ENCODE results near the gene SEL1L3. TPM values are rescaled to one million over a fixed set of nuclear protein-coding genes. Genes with fewer than 3 reads are reported as not detected.

SEL1L3 gene
- total and polyA plus RNA-seq, 11 donors: 1.1 to 20.7 (median 3.6) TPM

- H3K4me1 ChIP-seq: no peaks in the 10 kb centered on the region
- no peak for TF ChIP-seq POLR2A (IDR thresholded peaks at IDR 0.05)
- TF ChIP-seq CTCF (IDR thresholded peaks at IDR 0.05): no peak
Observed at GRCh38 chr4:25713812-25714211, 149.0 kb downstream of the SEL1L3 start.

DNA sequence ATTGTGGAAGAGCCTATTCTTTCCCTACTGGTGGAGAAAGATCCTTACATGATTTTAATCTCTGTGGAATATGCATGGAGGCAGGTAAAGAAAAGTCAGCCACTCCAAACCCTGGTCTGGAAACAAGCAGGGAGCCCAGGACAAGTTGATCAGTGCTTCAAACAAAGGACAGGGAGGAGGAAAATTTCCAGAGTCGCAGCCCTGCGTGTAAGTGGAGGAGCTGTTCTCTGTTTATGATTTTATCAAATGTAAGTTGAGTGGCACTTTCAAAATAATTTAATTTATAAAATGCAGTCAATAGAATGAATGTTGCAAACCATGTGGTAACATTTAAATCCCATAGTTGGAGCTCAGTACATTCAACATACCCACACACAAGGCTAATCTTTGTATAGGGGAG lies 150.2 kb downstream of the SEL1L3 start:
- Histone ChIP-seq H3K4me1 (no peaks in the 10 kb centered on the region), H3K27ac (no peak overlapping the region), H3K27me3 (no peaks in the 10 kb centered on the region), H3K9me3 (peaks cover 0 to 4% (median 0%) of the 10 kb centered on the region in 12 donors), H3K4me3 (no peak overlapping the region), H3K36me3 (no peaks in the 10 kb centered on the region)
- no peak for DNase-seq
- TF ChIP-seq CTCF (IDR thresholded peaks at IDR 0.05) (no peak), POLR2A (IDR thresholded peaks at IDR 0.05) (no peak)
- intact Hi-C loops (cut with DNase I): no loop called here
- ATAC-seq: no peak
- 86 to 89% (median 88%) methylated on average over 2 of the region's 2 CpGs for WGBS, 4 donors

More at GRCh38 chr4:25713812-25714211, 149.0 kb downstream of the SEL1L3 start:
- no peak overlapping the region for H3K27ac ChIP-seq
- WGBS, 4 donors: 88 to 96% (median 94%) methylated on average over 4 of the region's 4 CpGs
- no peak overlapping the region for H3K4me3 ChIP-seq
- H3K9me3 ChIP-seq: peaks cover 0 to 4% (median 0%) of the 10 kb centered on the region in 12 donors
- no peaks in the 10 kb centered on the region for H3K36me3 ChIP-seq
- H3K27me3 ChIP-seq: no peaks in the 10 kb centered on the region
- no peak for ATAC-seq
- intact Hi-C loops (cut with DNase I): no loop called here
- DNase-seq: no peak

GRCh38 chr4:25710637-25711036 lies 152.2 kb downstream of the SEL1L3 start:
- Histone ChIP-seq H3K9me3 (peaks cover 0 to 4% (median 0%) of the 10 kb centered on the region in 12 donors), H3K36me3 (no peaks in the 10 kb centered on the region), H3K4me1 (no peaks in the 10 kb centered on the region), H3K4me3 (no peak overlapping the region), H3K27ac (no peak overlapping the region), H3K27me3 (no peaks in the 10 kb centered on the region)
- DNase-seq (no peak), ATAC-seq (no peak)
- 50 to 75% (median 62%) methylated on average over 3 of the region's 3 CpGs for WGBS, 4 donors
- intact Hi-C loops (cut with DNase I): no loop called here
- TF ChIP-seq CTCF (IDR thresholded peaks at IDR 0.05): no peak
- TF ChIP-seq POLR2A (IDR thresholded peaks at IDR 0.05): no peak

GRCh38 chr4:25704516-25704915 lies 158.3 kb downstream of the SEL1L3 start:
- intact Hi-C loops (cut with DNase I): no loop called here
- ATAC-seq: no peak
- peaks cover 0 to 9% (median 0%) of the 10 kb centered on the region in 12 donors for H3K4me1 ChIP-seq
- 67 to 76% (median 69%) methylated on average over 2 of the region's 2 CpGs for WGBS, 4 donors
- H3K4me3 ChIP-seq: no peak overlapping the region
- H3K27me3 ChIP-seq: no peaks in the 10 kb centered on the region
- peak overlapping the region in 4 of 12 donors; percentile 14 to 60 (median 36) for H3K27ac ChIP-seq
- no peaks in the 10 kb centered on the region for H3K36me3 ChIP-seq
- H3K9me3 ChIP-seq: peaks cover 0 to 4% (median 0%) of the 10 kb centered on the region in 12 donors
- no peak for TF ChIP-seq CTCF (IDR thresholded peaks at IDR 0.05)
- no peak for TF ChIP-seq POLR2A (IDR thresholded peaks at IDR 0.05)
- no peak for DNase-seq
